Coronary artery (tissue), 2 donors: ENCODE results near the gene PIK3CD.

ENCODE experiments used
- DNase-seq: peaks from one replicate; pipeline ENCODE4 v3.0.0-alpha.2; 2017; ENCODE audit warnings: low spot score
- H3K27ac ChIP-seq, 2 donors: fragments of 200-600 bp; sonication (generic); one replicate each; pipeline ENCODE4 v1.5.1; 2016 to 2019
- H3K4me3 ChIP-seq: fragments of 200-600 bp; sonication (generic); 2 replicates; pipeline ENCODE4 v1.5.1; 2016; ENCODE audit warnings: mild to moderate bottlenecking, moderate library complexity
- TF ChIP-seq, protein P1 (sequence below): fragments of 200-600 bp; sonication (generic); IDR thresholded peaks from one replicate; pipeline ENCODE4 v1.5.1; 2019; ENCODE audit warnings: antibody characterized with exemption

The PIK3CD gene

DNA sequence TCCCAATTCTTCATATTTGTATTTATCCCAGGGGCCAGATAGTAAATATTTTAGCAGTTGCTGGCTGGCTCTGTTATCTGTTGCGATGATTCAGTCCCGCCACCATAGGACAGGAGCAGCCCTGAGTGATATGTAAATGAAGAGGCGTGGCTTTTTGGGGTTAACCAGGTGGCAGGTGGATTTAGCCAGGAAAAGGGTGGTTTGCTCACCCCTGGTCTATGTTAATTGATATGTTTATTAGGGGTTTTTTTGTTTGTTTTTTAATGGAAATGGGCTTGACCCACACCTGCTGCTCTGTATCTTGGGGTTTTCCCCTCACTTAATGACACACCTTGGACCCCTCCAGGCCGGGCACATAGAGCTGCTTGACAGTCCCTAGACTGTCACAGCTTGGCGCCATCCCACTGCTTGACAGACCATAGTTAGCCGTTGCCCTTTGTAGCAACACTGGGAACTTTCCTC lies 62.8 kb downstream of the PIK3CD start:
- TF ChIP-seq, protein P1, sequence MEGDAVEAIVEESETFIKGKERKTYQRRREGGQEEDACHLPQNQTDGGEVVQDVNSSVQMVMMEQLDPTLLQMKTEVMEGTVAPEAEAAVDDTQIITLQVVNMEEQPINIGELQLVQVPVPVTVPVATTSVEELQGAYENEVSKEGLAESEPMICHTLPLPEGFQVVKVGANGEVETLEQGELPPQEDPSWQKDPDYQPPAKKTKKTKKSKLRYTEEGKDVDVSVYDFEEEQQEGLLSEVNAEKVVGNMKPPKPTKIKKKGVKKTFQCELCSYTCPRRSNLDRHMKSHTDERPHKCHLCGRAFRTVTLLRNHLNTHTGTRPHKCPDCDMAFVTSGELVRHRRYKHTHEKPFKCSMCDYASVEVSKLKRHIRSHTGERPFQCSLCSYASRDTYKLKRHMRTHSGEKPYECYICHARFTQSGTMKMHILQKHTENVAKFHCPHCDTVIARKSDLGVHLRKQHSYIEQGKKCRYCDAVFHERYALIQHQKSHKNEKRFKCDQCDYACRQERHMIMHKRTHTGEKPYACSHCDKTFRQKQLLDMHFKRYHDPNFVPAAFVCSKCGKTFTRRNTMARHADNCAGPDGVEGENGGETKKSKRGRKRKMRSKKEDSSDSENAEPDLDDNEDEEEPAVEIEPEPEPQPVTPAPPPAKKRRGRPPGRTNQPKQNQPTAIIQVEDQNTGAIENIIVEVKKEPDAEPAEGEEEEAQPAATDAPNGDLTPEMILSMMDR = no peak
- H3K4me3 ChIP-seq = no peak overlapping the region
- DNase-seq = no peak
- H3K27ac ChIP-seq = no peak overlapping the region

DNA sequence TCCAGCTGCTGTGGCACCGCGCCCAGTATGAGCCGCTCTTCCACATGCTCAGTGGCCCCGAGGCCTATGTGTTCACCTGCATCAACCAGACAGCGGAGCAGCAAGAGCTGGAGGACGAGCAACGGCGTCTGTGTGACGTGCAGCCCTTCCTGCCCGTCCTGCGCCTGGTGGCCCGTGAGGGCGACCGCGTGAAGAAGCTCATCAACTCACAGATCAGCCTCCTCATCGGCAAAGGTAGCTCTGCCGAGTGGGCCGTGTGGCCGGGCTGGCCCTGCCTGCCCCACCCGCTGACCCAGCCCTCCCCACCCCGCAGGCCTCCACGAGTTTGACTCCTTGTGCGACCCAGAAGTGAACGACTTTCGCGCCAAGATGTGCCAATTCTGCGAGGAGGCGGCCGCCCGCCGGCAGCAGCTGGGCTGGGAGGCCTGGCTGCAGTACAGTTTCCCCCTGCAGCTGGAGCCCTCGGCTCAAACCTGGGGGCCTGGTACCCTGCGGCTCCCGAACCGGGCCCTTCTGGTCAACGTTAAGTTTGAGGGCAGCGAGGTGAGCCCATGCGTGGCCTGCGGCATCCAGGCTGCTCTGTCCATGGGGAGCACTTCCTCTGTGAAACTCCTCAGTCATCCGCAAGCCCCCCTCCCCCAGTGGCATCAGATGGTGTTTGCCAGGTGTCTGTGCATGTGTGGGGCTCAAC lies 64.2 kb downstream of the PIK3CD start:
- no peak overlapping the region for H3K27ac ChIP-seq
- no peak for DNase-seq

DNA sequence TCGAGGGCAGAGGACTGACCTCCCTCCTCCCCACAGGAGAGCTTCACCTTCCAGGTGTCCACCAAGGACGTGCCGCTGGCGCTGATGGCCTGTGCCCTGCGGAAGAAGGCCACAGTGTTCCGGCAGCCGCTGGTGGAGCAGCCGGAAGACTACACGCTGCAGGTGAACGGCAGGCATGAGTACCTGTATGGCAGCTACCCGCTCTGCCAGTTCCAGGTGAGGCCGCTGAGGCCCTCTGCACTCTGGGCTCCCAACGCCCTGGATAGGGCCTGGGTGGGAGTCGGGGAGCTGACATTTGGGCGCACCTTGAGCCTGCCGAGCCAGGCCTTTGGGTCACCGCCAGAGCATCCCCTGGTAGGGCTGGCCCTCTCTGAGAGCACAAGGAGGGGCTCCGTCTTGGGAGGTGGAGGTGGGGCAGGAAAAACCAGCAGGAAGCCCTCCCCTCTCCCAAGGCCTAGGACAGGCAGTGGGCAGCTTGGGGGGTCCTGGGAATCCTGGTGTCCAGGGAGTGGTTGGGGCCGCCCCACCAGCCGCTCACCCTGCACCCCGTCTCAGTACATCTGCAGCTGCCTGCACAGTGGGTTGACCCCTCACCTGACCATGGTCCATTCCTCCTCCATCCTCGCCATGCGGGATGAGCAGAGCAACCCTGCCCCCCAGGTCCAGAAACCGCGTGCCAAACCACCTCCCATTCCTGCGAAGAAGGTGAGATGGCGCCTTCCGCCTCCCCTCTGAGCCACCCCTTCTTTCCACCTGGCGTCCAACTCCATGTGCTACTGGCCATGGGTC lies 65.1 kb downstream of the PIK3CD start:
- no peak for DNase-seq
- Histone ChIP-seq H3K4me3 (peak overlapping the region; percentile 30), H3K27ac (peak overlapping the region in 1 of 2 donors; percentile 28)
- TF ChIP-seq, protein P1 = no peak

More for the DNA sequence above, 64.2 kb downstream of the PIK3CD start:
- TF ChIP-seq, protein P1 = no peak
- no peak overlapping the region for H3K4me3 ChIP-seq

DNA sequence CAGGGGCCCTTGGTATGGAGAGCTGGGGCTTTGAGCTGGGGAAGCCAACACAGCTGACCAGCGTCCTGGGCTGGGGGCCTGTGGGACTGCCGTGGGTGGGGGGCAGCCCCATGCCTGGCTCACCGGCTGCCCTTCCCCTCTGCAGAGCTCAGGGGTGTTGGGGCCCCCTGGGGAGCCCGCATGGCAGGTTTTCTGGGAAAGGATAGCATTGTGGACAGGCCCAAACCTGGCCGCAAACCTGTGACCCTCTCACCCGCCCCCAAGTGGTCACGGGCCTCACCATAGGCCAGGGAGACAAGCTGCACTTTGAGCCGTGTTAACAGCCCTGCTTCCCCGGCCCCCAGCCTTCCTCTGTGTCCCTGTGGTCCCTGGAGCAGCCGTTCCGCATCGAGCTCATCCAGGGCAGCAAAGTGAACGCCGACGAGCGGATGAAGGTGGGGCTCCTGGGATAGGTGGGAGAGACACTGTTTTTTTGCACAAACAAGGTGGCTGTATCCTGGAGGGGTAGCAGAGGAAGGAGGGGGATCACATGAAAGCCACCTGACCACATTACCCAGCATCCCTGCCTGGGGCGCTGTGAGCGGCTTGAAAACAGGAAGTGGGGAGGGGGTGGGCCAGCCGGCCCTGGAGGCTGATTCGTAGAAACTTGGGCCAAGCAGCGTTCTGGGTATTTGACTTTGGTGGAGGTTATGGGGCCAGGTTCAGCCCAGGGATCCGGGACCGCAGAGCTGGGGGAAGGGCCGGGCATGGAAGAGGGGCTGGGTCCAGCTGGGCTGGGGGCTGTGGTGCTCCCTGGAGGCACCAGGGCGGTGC lies 65.9 kb downstream of the PIK3CD start:
- H3K4me3 ChIP-seq = peak overlapping the region; percentile 30
- TF ChIP-seq, protein P1 = no peak
- no peak for DNase-seq
- peak overlapping the region in 1 of 2 donors; percentile 28 for H3K27ac ChIP-seq

DNA sequence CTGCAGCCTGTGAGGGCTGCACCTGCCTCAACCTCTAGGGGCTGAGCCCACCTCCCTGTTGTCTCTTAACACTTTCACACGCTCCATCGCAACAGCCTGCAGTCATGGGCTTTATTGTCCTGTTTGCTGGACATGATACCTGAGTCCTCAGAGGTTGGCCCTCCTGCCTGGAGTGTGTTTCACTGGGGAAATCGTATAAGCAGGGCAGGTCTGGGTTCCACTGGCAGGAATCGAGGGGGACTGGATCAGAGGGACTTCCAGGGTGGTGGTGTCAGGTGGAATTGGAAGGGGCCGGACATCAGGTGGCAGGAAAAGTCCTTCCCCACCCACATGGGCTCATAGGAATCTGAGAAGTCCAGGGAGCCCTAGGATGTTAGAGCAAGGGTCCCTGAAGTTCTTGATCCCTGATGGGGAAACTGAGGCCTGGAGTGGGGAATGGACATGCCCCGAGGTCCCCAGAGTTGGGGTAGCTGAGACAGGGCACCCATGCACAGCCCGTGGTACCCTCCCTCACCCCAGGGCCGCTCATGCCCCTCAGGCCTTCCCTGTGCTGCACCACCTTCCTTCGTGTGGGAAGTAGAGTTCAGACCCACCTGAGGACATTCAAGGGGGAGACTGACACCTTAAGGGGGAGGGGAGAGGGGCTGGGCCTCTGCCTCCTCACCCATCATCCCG lies 66.6 kb downstream of the PIK3CD start:
- DNase-seq = no peak
- no peak overlapping the region for H3K27ac ChIP-seq
- TF ChIP-seq, protein P1 = no peak
- H3K4me3 ChIP-seq = no peak overlapping the region

DNA sequence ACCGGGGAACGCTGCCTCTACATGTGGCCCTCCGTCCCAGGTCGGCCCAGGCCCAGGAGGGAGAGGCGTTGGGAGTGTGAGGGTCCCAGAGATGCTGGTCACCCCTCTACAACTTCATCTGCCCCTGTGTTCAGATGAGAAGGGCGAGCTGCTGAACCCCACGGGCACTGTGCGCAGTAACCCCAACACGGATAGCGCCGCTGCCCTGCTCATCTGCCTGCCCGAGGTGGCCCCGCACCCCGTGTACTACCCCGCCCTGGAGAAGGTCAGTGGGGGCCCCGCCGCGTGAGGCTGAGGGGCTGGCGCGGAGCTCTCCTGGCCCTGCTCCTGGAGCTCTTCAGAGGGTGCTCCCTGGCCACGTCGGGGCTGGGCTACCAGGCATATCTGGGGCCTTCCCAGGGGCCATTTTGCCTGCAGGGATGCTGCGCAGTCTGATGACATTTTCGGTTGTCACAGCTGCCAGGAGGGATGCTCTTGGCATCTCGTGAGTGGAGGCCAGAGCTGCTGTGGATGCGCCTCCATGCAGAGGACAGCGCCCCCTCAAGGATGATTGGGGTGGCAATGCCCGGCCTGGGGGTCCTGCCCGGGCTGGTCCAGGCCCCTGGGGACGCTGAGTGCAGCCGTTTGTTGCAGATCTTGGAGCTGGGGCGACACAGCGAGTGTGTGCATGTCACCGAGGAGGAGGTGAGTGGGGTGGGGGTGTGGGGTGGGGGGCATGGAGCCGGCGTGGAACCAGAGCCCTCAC lies 68.6 kb downstream of the PIK3CD start:
- no peak overlapping the region for H3K4me3 ChIP-seq
- TF ChIP-seq, protein P1 = no peak
- DNase-seq = no peak
- no peak overlapping the region for H3K27ac ChIP-seq
